ENCODE results near the gene TM9SF1. TPM values are rescaled to one million over a fixed set of nuclear protein-coding genes. Genes with fewer than 3 reads are reported as not detected.

The TM9SF1 gene
- total RNA-seq, 3 donors from 2014 or later = 52.3 to 75.7 (median 71.1) TPM

DNA sequence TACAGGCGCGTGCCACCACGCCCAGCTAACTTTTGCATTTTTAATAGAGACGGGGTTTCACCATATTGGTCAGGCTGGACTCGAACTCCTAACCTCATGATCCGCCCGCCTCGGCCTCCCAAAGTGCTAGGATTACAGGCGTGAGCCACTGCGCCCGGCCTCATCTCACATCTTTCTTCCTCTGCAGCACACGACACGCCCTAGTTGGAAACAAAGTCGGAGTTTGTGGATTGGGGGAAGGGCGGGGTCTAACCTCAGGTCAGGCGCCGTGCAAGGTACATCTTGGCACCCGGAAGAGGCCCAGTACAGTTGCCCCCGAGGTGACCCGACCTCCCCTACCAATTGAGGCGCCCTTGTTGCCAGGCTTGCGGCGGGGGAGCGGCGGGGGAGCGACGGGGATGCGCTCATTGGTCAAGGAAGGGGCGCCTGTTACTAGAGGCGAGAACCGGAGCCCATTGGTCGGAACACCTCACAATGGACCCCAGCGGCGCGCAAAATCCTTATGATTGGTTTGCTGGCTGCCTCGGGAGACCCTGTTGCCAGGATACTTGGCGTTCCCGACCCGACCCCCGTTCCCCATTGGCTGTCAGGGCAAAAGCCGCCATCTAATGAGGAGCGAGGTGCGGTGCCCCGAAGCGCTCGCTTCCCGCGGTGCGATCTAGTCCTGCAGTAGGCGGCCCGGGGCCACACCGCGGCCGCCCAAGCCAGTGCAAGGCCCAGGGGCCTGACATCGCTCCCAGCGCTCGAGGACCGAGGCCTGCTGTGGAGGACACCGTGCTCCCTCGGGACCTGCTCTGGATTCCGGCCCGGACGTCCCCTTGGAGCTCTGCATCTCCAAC is 23.6 kb downstream of the TM9SF1 start, which contains the start of gene REC8:
TSS of gene REC8 (plus strand) at position 659 of the 839 bp plus-strand sequence. CDS start 473 bp downstream, outside the sequence.
- intact Hi-C loops (cut with DNase I; ENCODE audit: low total_unique reads) = no loop called here
- H3K27ac ChIP-seq = no peak within 1 kb of the TSS
- TF ChIP-seq POLR2AphosphoS5 (IDR thresholded peaks at IDR 0.05) = no peak
- no peak for TF ChIP-seq POLR2A (IDR thresholded peaks at IDR 0.05)
- TF ChIP-seq CTCF (IDR thresholded peaks at IDR 0.05) = no peak
- no peak for DNase-seq (ENCODE audit: low spot score in 2 of 2)
- H3K27me3 ChIP-seq = no peaks in the 10 kb centered on the region
- H3K36me3 ChIP-seq = peaks cover 2% of the 10 kb centered on the region
- H3K4me1 ChIP-seq = no peaks in the 10 kb centered on the region
- H3K4me3 ChIP-seq = peak within 1 kb of the TSS; percentile 1 to 19 (median 15)
- no peaks in the 10 kb centered on the region for H3K9me3 ChIP-seq

GRCh38 chr14:24167469-24168114 is 27.6 kb downstream of the TM9SF1 start:
- no peak for DNase-seq (ENCODE audit: low spot score in 2 of 2)
- H3K4me3 ChIP-seq = no peak overlapping the region
- no peaks in the 10 kb centered on the region for H3K9me3 ChIP-seq
- peaks cover 0 to 5% of the 10 kb centered on the region in 2 donors for H3K4me1 ChIP-seq
- H3K27me3 ChIP-seq = no peaks in the 10 kb centered on the region
- TF ChIP-seq POLR2A (IDR thresholded peaks at IDR 0.05) (no peak), CTCF (IDR thresholded peaks at IDR 0.05) (no peak), POLR2AphosphoS5 (IDR thresholded peaks at IDR 0.05) (no peak)
- intact Hi-C loops (cut with DNase I; ENCODE audit: low total_unique reads) = no loop called here
- H3K27ac ChIP-seq = no peak overlapping the region
- H3K36me3 ChIP-seq = no peaks in the 10 kb centered on the region

DNA sequence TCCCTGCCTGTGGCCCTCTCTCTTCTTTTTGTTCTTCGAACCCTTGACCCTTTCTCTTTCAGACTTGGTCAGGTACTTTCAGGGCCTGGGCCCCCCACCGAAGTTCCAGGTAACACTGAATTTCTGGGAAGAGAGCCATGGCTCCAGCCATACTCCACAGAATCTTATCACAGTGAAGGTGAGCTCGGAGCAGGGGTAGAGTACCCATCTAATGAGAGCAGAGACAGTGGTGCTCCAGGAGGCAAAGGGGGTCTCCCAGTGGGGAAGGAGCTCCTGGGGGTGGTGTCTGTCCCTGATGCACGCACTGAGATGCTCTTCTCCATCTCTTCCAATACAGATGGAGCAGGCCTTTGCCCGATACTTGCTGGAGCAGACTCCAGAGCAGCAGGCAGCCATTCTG is 29.5 kb downstream of the TM9SF1 start:
- intact Hi-C loops (cut with DNase I; ENCODE audit: low total_unique reads) = no loop called here

GRCh38 chr14:24164518-24164991 is 30.7 kb downstream of the TM9SF1 start:
- Histone ChIP-seq H3K4me3 (no peak overlapping the region), H3K27me3 (no peaks in the 10 kb centered on the region), H3K4me1 (peaks cover 0 to 5% of the 10 kb centered on the region in 2 donors), H3K27ac (no peak overlapping the region), H3K36me3 (no peaks in the 10 kb centered on the region), H3K9me3 (no peaks in the 10 kb centered on the region)
- intact Hi-C loops (cut with DNase I; ENCODE audit: low total_unique reads) = no loop called here
- TF ChIP-seq POLR2A (IDR thresholded peaks at IDR 0.05) (no peak), CTCF (IDR thresholded peaks at IDR 0.05) (no peak), POLR2AphosphoS5 (IDR thresholded peaks at IDR 0.05) (no peak)
- DNase-seq (ENCODE audit: low spot score in 2 of 2) = no peak

More for the DNA sequence above, 29.5 kb downstream of the TM9SF1 start:
- TF ChIP-seq POLR2AphosphoS5 (IDR thresholded peaks at IDR 0.05) (no peak), POLR2A (IDR thresholded peaks at IDR 0.05) (no peak), CTCF (IDR thresholded peaks at IDR 0.05) (no peak)
- peaks cover 0 to 5% of the 10 kb centered on the region in 2 donors for H3K4me1 ChIP-seq
- no peak for DNase-seq (ENCODE audit: low spot score in 2 of 2)
- no peaks in the 10 kb centered on the region for H3K36me3 ChIP-seq
- no peak overlapping the region for H3K27ac ChIP-seq
- no peaks in the 10 kb centered on the region for H3K9me3 ChIP-seq
- no peaks in the 10 kb centered on the region for H3K27me3 ChIP-seq
- H3K4me3 ChIP-seq = no peak overlapping the region

DNA sequence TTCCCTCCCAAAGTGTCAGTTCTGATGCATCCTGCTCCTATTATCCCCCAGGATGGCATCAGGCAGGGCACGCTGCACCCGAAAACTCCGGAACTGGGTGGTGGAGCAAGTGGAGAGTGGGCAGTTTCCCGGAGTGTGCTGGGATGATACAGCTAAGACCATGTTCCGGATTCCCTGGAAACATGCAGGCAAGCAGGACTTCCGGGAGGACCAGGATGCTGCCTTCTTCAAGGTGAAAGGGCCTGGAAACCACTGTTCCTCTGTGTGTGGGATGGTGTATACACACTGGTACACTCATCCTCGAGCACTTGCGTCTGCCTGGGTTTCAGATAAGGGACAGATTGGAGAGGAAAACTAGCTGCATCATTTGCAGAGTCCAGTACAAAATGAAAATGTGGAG is 33.1 kb downstream of the TM9SF1 start:
- TF ChIP-seq POLR2AphosphoS5 (IDR thresholded peaks at IDR 0.05) (no peak), CTCF (IDR thresholded peaks at IDR 0.05) (no peak), POLR2A (IDR thresholded peaks at IDR 0.05) (no peak)
- Histone ChIP-seq H3K27me3 (no peaks in the 10 kb centered on the region), H3K36me3 (peaks cover 5% of the 10 kb centered on the region), H3K4me3 (peak overlapping the region; percentile 62 to 92 (median 71)), H3K27ac (peak overlapping the region; percentile 92 to 98), H3K4me1 (peaks cover 0 to 5% of the 10 kb centered on the region in 2 donors), H3K9me3 (no peaks in the 10 kb centered on the region)
- DNase-seq (ENCODE audit: low spot score in 2 of 2) = no peak
- intact Hi-C loops (cut with DNase I; ENCODE audit: low total_unique reads) = no loop called here

Measured in breast epithelium (tissue), 4 donors.